IMR-90 (cell line): Measurements from ENCODE around the gene FUT8. TPM values are rescaled to one million over a fixed set of nuclear protein-coding genes. Genes with fewer than 3 reads are reported as not detected.

Experiments
- ATAC-seq: fragments of 200-7000 bp; cut with Tn5 transposase; 2 replicates; pipeline ENCODE4 v1.9.1; 2020; ENCODE audit warnings: low read depth, mild to moderate bottlenecking, moderate library complexity
- BruUV-seq: library from RNA; stranded (reverse); fragments of 400-500 nt; replicated peaks from 2 replicates; lab custom pipeline; 2021; lab: Mats Ljungman, UMichigan
- CTCF ChIA-PET: fragments of 300-600 bp; formaldehyde crosslinking; extraction: SDS; loops from one replicate; lab custom pipeline; 2021; ENCODE audit warnings: antibody characterized with exemption; lab: Yijun Ruan, JAX
- POLR2A ChIA-PET: fragments of 300-600 bp; sonication (Branson Sonifier 250); formaldehyde crosslinking; loops from one replicate; lab custom pipeline; 2022; ENCODE audit warnings: antibody characterized with exemption; ENCODE audit not compliant: unreplicated experiment; lab: Charles Lee
- DNase-seq: peaks from one replicate; pipeline ENCODE4 v3.0.0; 2013
- H2AFZ ChIP-seq: replicated peaks from 2 replicates; pipeline ENCODE3; 2013; ENCODE audit warnings: low read length, mild to moderate bottlenecking; ENCODE audit not compliant: poor library complexity
- H2AK5ac ChIP-seq: 2 replicates; pipeline ENCODE4 v1.6.1; 2013; ENCODE audit warnings: low read depth, low read length, inconsistent platforms
- H2AK9ac ChIP-seq: replicated peaks from 2 replicates; pipeline ENCODE3; 2013; ENCODE audit warnings: mild to moderate bottlenecking, low read depth, low read length, moderate library complexity; ENCODE audit not compliant: poor library complexity
- H2BK120ac ChIP-seq: 2 replicates; pipeline ENCODE4 v1.6.1; 2013; ENCODE audit warnings: low read depth, low read length, inconsistent platforms
- H2BK15ac ChIP-seq: 3 replicates; pipeline ENCODE4 v1.6.1; 2013; ENCODE audit warnings: low read depth, low read length, inconsistent platforms
- H2BK20ac ChIP-seq: 2 replicates; pipeline ENCODE4 v1.6.1; 2013; ENCODE audit warnings: low read depth, mild to moderate bottlenecking, inconsistent platforms, low read length, moderate library complexity
- H2BK5ac ChIP-seq: 2 replicates; pipeline ENCODE4 v1.6.1; 2013; ENCODE audit warnings: mild to moderate bottlenecking, low read depth, low read length, inconsistent platforms; ENCODE audit not compliant: poor library complexity, severe bottlenecking
- H3K14ac ChIP-seq: replicated peaks from 2 replicates; pipeline ENCODE4 v1.6.1; 2013; ENCODE audit warnings: low read depth, low read length, inconsistent platforms
- H3K18ac ChIP-seq: 2 replicates; pipeline ENCODE4 v1.6.1; 2013; ENCODE audit warnings: low read depth, low read length, control low read depth
- H3K23ac ChIP-seq: 2 replicates; pipeline ENCODE4 v1.6.1; 2013; ENCODE audit warnings: low read depth, low read length, inconsistent platforms
- H3K27ac ChIP-seq: 2 replicates; pipeline ENCODE4 v1.5.1; 2013; ENCODE audit warnings: mild to moderate bottlenecking, control low read depth, low read length; ENCODE audit not compliant: insufficient read depth
- H3K27me3 ChIP-seq: 2 replicates; pipeline ENCODE4 v1.6.1; 2013; ENCODE audit warnings: low read length; ENCODE audit not compliant: control insufficient read depth, insufficient read depth
- H3K36me3 ChIP-seq: 2 replicates; pipeline ENCODE4 v1.6.1; 2013; ENCODE audit warnings: low read length, mixed read lengths; ENCODE audit not compliant: control insufficient read depth, insufficient read depth
- H3K4ac ChIP-seq: 2 replicates; pipeline ENCODE4 v1.6.1; 2013; ENCODE audit warnings: low read depth, low read length, inconsistent platforms
- H3K4me1 ChIP-seq: 2 replicates; pipeline ENCODE4 v1.6.1; 2013; ENCODE audit warnings: low read length, mixed read lengths; ENCODE audit not compliant: control insufficient read depth, insufficient read depth
- H3K4me2 ChIP-seq: 2 replicates; pipeline ENCODE4 v1.6.1; 2013; ENCODE audit warnings: low read depth, mild to moderate bottlenecking, control low read depth, low read length, moderate library complexity
- H3K4me3 ChIP-seq: 2 replicates; pipeline ENCODE4 v1.5.1; 2013; ENCODE audit warnings: low read depth, mild to moderate bottlenecking, control low read depth, low read length, moderate library complexity; ENCODE audit not compliant: insufficient read depth
- H3K56ac ChIP-seq: 2 replicates; pipeline ENCODE4 v1.6.1; 2013; ENCODE audit warnings: low read length, inconsistent platforms; ENCODE audit not compliant: insufficient read depth; ENCODE audit errors: extremely low read depth
- H3K79me1 ChIP-seq, 2 experiments: 2 replicates each; pipeline ENCODE4 v1.6.1; 2013; ENCODE audit warnings: low read length in 2 of 2, inconsistent platforms in 1 of 2, low read depth in 1 of 2
- H3K9ac ChIP-seq: 2 replicates; pipeline ENCODE4 v1.6.1; 2013; ENCODE audit warnings: low read depth, low read length, control low read depth
- H3K9me1 ChIP-seq: 2 replicates; pipeline ENCODE4 v1.6.1; 2013; ENCODE audit warnings: low read length, inconsistent platforms; ENCODE audit not compliant: insufficient read depth
- H3K9me3 ChIP-seq: 2 replicates; pipeline ENCODE4 v1.6.1; 2013; ENCODE audit warnings: low read length; ENCODE audit not compliant: control insufficient read depth, insufficient read depth
- H4K20me1 ChIP-seq: 2 replicates; pipeline ENCODE4 v1.6.1; 2013; ENCODE audit warnings: low read length, inconsistent platforms; ENCODE audit not compliant: insufficient read depth
- H4K5ac ChIP-seq: 2 replicates; pipeline ENCODE4 v1.6.1; 2013; ENCODE audit warnings: mild to moderate bottlenecking, low read depth, low read length, control low read depth
- H4K8ac ChIP-seq, 2 experiments: 2 replicates each; pipeline ENCODE4 v1.6.1; 2013; ENCODE audit warnings: low read depth in 2 of 2, low read length in 2 of 2, control low read depth in 1 of 2, inconsistent platforms in 1 of 2
- H4K91ac ChIP-seq: 2 replicates; pipeline ENCODE4 v1.6.1; 2013; ENCODE audit warnings: low read depth, low read length, inconsistent platforms; ENCODE audit not compliant: insufficient read depth
- CTCF ChIP-seq: conservative IDR thresholded peaks from 2 replicates; pipeline ENCODE4 v1.5.1; 2012; ENCODE audit warnings: mild to moderate bottlenecking, low read depth, low read length, improper control_type of control experiment
- ELK1 ChIP-seq: fragments of 150-350 bp; IDR thresholded peaks from 2 replicates; pipeline ENCODE4 v1.6.1; 2016; ENCODE audit warnings: low read depth, mild to moderate bottlenecking, low read length, moderate library complexity, borderline replicate concordance
- FOS ChIP-seq: fragments of 150-350 bp; IDR thresholded peaks from 2 replicates; pipeline ENCODE4 v1.6.1; 2016; ENCODE audit warnings: low read depth, low read length
- RAD21 ChIP-seq: IDR thresholded peaks from 2 replicates; pipeline ENCODE4 v1.6.1; 2012; ENCODE audit warnings: low read length, improper control_type of control experiment
- RFX5 ChIP-seq: IDR thresholded peaks from 2 replicates; pipeline ENCODE4 v1.8.0; 2012; ENCODE audit warnings: low read depth, mild to moderate bottlenecking, low read length, moderate library complexity
- USF2 ChIP-seq: fragments of 150-350 bp; IDR thresholded peaks from 2 replicates; pipeline ENCODE4 v1.6.1; 2017; ENCODE audit warnings: mild to moderate bottlenecking, antibody characterized with exemption, low read length, low read depth
- WGBS, 2 experiments: methylation state at CpG; one replicate each; pipeline versions ENCODE4 v1.1.5 to v1.1.7; 2013; ENCODE audit warnings: missing lambda C conversion rate in 2 of 2; ENCODE audit not compliant: insufficient read length in 1 of 2; ENCODE audit errors: extremely low coverage in 2 of 2; 5-methylcytosine and 5-hydroxymethylcytosine counted together
- dilution Hi-C: fragments of 300-500 bp; cut with HindIII; formaldehyde crosslinking; loops from one replicate; pipeline ENCODE4 v1.14.3; 2018; ENCODE audit warnings: low sequenced_read_pairs; ENCODE audit not compliant: unreplicated experiment
- in situ Hi-C: fragments of 300-500 bp; cut with MboI; formaldehyde crosslinking; loops from 3 replicates; pipeline ENCODE4 v1.14.3; 2019; ENCODE audit warnings: low sequenced_read_pairs, inconsistent platforms, mixed read lengths
- intact Hi-C: fragments of 100-400 bp; cut with micrococcal nuclease; formaldehyde crosslinking; loops from 2 replicates; pipeline ENCODE4 v1.10.0; 2022
- polyA plus RNA-seq, 3 experiments: library from polyadenylated mRNA; depleted of rRNA; stranded (reverse); fragments of >200 nt; gene quantifications; 2 replicates each; pipeline ENCODE4 v1.2.3, GENCODE V29; 2012; ENCODE audit warnings: low replicate concordance in 1 of 3
- total RNA-seq: library from RNA; depleted of rRNA; stranded (reverse); fragments of >200 nt; gene quantifications from 2 replicates; pipeline ENCODE4 v1.2.3, GENCODE V29; 2012

The FUT8 gene
- total and polyA plus RNA-seq, 2 of the 4 experiments (the other 2 are of a cell fraction), result 15.6 to 72.9 TPM

- no CpG with 5 or more reads among the region's 1 CpG for WGBS, 2 experiments
- Histone ChIP-seq H3K27ac (no peak overlapping the region), H4K20me1 (no peaks in the 10 kb centered on the region), H2BK120ac (no peak overlapping the region), H4K5ac (no peak overlapping the region), H3K9me1 (no peaks in the 10 kb centered on the region), H2AK5ac (no peak overlapping the region), H3K4me2 (no peak overlapping the region), H4K91ac (no peak overlapping the region), H3K56ac (no peak overlapping the region), H2BK20ac (no peak overlapping the region), H3K9ac (no peak overlapping the region), H4K8ac (no peak overlapping the region), H2AK9ac (no peak overlapping the region), H3K18ac (no peak overlapping the region), H3K4ac (no peak overlapping the region), H2AFZ (no peak overlapping the region), H2BK5ac (no peak overlapping the region), H2BK15ac (no peak overlapping the region), H3K79me1 (no peaks in the 10 kb centered on the region), H3K4me3 (no peak overlapping the region), H3K4me1 (no peaks in the 10 kb centered on the region), H3K23ac (no peak overlapping the region), H3K27me3 (no peaks in the 10 kb centered on the region), H3K9me3 (no peaks in the 10 kb centered on the region), H3K36me3 (no peaks in the 10 kb centered on the region), H3K14ac (no peak overlapping the region)
- CTCF ChIA-PET, result no interaction called here
- DNase-seq (no peak), ATAC-seq (no peak)
- POLR2A ChIA-PET, result no interaction called here
- TF ChIP-seq FOS, result no peak
- TF ChIP-seq RAD21, result no peak
- no peak for TF ChIP-seq ELK1
- no peak for TF ChIP-seq USF2
- TF ChIP-seq RFX5, result no peak
- no peak for TF ChIP-seq CTCF
- in situ Hi-C loops (no loop called here), dilution Hi-C loops (no loop called here), intact Hi-C loops (no loop called here)
- no TSS peak for BruUV-seq
These were observed 24.9 kb upstream of the FUT8 start for GRCh38 chr14:65387628-65388027.
